GM12892 (cell line): ENCODE results near the gene ARID1B.

Experiments used
- POLR2A ChIP-seq: IDR thresholded peaks from 2 replicates; pipeline ENCODE4 v1.6.1; 2011; ENCODE audit warnings: low read depth, low read length, control low read depth
- POLR2AphosphoS5 ChIP-seq: IDR thresholded peaks from 2 replicates; pipeline ENCODE4 v1.6.1; 2011; ENCODE audit warnings: low read depth, low read length, control low read depth
- TAF1 ChIP-seq: IDR thresholded peaks from 2 replicates; pipeline ENCODE4 v1.6.1; 2011; ENCODE audit warnings: low read depth, mild to moderate bottlenecking, control low read depth, low read length, borderline replicate concordance

DNA sequence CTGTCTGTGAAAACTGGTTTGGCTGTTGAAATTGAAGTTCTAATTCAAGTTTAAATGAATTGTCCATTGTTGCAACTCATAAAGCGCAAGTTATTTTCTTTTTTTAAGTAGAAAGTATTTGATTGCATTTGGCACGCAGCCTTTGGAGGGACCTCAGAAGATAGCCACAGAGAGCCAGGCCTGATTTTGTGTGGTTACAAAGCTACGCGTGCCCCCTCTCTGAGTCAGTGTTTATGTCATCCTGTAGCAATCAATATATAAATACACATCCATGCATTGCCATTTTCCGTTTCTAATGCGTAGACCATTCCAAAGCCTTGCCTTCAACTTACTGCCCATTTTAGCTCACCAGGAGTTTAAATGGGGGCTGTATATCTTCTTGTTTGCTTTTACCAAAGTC, 372.9 kb downstream of the ARID1B start:
- TF ChIP-seq POLR2A (no peak), TAF1 (no peak), POLR2AphosphoS5 (no peak)
